ENCODE measurements around the gene CD300E.

The CD300E gene

GRCh38 chr17:74569020-74570003, 54.2 kb downstream of the CD300E start:
- no peak for ATAC-seq
- TF ChIP-seq TOX (CRISPR knock-in tag; IDR thresholded peaks at IDR 0.05; ENCODE audit: borderline replicate concordance), result no peak
- TF ChIP-seq ESRRG (CRISPR knock-in tag; IDR thresholded peaks at IDR 0.05), result no peak
- no peak for TF ChIP-seq CSRNP3 (CRISPR knock-in tag; IDR thresholded peaks at IDR 0.05)
- TF ChIP-seq BACH2 (CRISPR knock-in tag; IDR thresholded peaks at IDR 0.05; ENCODE audit: borderline replicate concordance), result no peak
- no peak for TF ChIP-seq OSR1 (CRISPR knock-in tag; IDR thresholded peaks at IDR 0.05)
- no peak for TF ChIP-seq CREB5 (CRISPR knock-in tag; IDR thresholded peaks at IDR 0.05; ENCODE audit: low read depth)
- TF ChIP-seq POU6F1 (CRISPR knock-in tag; IDR thresholded peaks at IDR 0.05; ENCODE audit: borderline replicate concordance, low read depth), result no peak
- no peak for TF ChIP-seq TSHZ2 (CRISPR knock-in tag; IDR thresholded peaks at IDR 0.05)
- no peak for TF ChIP-seq ZNF565 (CRISPR knock-in tag; conservative IDR thresholded peaks at IDR 0.05; ENCODE audit: low read depth)
- no peak for TF ChIP-seq CSDC2 (CRISPR knock-in tag; IDR thresholded peaks at IDR 0.05)
- no peak for TF ChIP-seq ISL1 (CRISPR knock-in tag; IDR thresholded peaks at IDR 0.05)
- TF ChIP-seq SNAI2 (CRISPR knock-in tag; IDR thresholded peaks at IDR 0.05), result no peak
- no peak for TF ChIP-seq PATZ1 (CRISPR knock-in tag; IDR thresholded peaks at IDR 0.05; ENCODE audit: borderline replicate concordance)
- no peak for TF ChIP-seq ZFP30 (CRISPR knock-in tag; IDR thresholded peaks at IDR 0.05)
- TF ChIP-seq PPARA (CRISPR knock-in tag; IDR thresholded peaks at IDR 0.05; ENCODE audit: borderline replicate concordance), result no peak
- no peak for TF ChIP-seq ZFP3 (CRISPR knock-in tag; IDR thresholded peaks at IDR 0.05)
- TF ChIP-seq ARNTL (CRISPR knock-in tag; IDR thresholded peaks at IDR 0.05; ENCODE audit: borderline replicate concordance, low read depth), result no peak
- no peak for TF ChIP-seq RARB (CRISPR knock-in tag; IDR thresholded peaks at IDR 0.05)
- TF ChIP-seq GLIS3 (CRISPR knock-in tag; IDR thresholded peaks at IDR 0.05), result no peak

GRCh38 chr17:74568106-74568873, 55.2 kb downstream of the CD300E start:
- ATAC-seq, result no peak
- TF ChIP-seq RARB (CRISPR knock-in tag; IDR thresholded peaks at IDR 0.05) (no peak), ZC3H10 (CRISPR knock-in tag; IDR thresholded peaks at IDR 0.05) (no peak), TCF4 (CRISPR knock-in tag; IDR thresholded peaks at IDR 0.05; ENCODE audit: borderline replicate concordance) (no peak), PATZ1 (CRISPR knock-in tag; IDR thresholded peaks at IDR 0.05; ENCODE audit: borderline replicate concordance) (no peak), BACH2 (CRISPR knock-in tag; IDR thresholded peaks at IDR 0.05; ENCODE audit: borderline replicate concordance) (no peak), TSHZ2 (CRISPR knock-in tag; IDR thresholded peaks at IDR 0.05) (no peak), ZNF565 (CRISPR knock-in tag; conservative IDR thresholded peaks at IDR 0.05; ENCODE audit: low read depth) (no peak), ISL1 (CRISPR knock-in tag; IDR thresholded peaks at IDR 0.05) (no peak), GLIS3 (CRISPR knock-in tag; IDR thresholded peaks at IDR 0.05) (no peak), ZFP30 (CRISPR knock-in tag; IDR thresholded peaks at IDR 0.05) (no peak), TOX (CRISPR knock-in tag; IDR thresholded peaks at IDR 0.05; ENCODE audit: borderline replicate concordance) (no peak)

All from SK-N-SH treated with all-trans-retinoic acid at 6 μM for 48 hours (cell line).